Vagina (tissue), 2 donors: ENCODE results near the gene EHD3.
A peak's percentile ranks its signal among the peaks of the same experiment; 100 is the strongest.

Experiments used
- POLR2AphosphoS5 ChIP-seq, 2 donors: sonication (generic); formaldehyde crosslinking; IDR thresholded peaks; one replicate each; pipeline ENCODE4 v1.9.0; 2017; ENCODE audit warnings: antibody characterized with exemption in 2 of 2, mild to moderate bottlenecking in 2 of 2, low read depth in 1 of 2; ENCODE audit not compliant: insufficient read depth in 1 of 2
- TF ChIP-seq, protein P1 (sequence below), 3 experiments: fragments of 450-650 bp in 2 of 3; fragments of 200-600 bp in 1 of 3; sonication (generic) in 1 of 3; IDR thresholded peaks; one replicate each; pipeline ENCODE4 v1.5.1; 2017 to 2019; ENCODE audit warnings: antibody characterized with exemption in 3 of 3, mild to moderate bottlenecking in 2 of 3, moderate library complexity in 2 of 3

DNA sequence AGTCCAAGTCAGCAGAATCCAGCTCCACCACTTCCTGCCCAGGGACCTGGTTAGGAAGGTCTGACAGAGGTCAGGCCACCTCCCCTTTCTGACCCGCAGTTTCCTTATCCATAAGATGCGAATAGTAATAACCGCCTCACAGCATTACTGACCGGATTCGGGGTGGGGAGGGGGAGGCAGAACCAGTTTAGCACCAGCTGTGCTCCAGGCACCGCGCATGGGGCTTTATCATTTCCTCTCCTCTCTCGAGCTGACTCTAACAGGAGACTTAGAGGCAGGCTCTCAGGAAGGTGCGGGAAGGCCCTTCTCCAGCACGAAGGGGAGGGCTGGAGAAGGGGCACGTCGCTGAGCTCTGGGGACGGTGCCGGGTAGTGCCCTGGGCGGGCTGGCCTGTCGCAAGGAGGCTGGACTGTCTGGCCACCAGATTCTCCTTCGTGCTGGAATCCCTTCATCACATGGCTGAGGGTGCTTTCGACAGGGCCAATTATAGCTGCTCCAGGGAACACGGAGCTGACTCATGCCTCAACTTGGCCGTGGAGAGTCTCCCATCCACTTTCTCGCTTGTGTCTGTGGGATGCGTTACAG lies 5.7 kb downstream of the EHD3 start:
- TF ChIP-seq POLR2AphosphoS5 (IDR thresholded peaks at IDR 0.05; ENCODE audit: insufficient read depth in 1 of 2, low read depth in 1 of 2), result peak; percentile 33 to 52
- TF ChIP-seq, protein P1, sequence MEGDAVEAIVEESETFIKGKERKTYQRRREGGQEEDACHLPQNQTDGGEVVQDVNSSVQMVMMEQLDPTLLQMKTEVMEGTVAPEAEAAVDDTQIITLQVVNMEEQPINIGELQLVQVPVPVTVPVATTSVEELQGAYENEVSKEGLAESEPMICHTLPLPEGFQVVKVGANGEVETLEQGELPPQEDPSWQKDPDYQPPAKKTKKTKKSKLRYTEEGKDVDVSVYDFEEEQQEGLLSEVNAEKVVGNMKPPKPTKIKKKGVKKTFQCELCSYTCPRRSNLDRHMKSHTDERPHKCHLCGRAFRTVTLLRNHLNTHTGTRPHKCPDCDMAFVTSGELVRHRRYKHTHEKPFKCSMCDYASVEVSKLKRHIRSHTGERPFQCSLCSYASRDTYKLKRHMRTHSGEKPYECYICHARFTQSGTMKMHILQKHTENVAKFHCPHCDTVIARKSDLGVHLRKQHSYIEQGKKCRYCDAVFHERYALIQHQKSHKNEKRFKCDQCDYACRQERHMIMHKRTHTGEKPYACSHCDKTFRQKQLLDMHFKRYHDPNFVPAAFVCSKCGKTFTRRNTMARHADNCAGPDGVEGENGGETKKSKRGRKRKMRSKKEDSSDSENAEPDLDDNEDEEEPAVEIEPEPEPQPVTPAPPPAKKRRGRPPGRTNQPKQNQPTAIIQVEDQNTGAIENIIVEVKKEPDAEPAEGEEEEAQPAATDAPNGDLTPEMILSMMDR (IDR thresholded peaks at IDR 0.05), result no peak
